ENCODE data around the gene SAMD3.
"Not testable (repeated sequence)": the region's sequence is repeated elsewhere in the genome, so short reads cannot be mapped to it uniquely, and the experiment has no call there.

DNA sequence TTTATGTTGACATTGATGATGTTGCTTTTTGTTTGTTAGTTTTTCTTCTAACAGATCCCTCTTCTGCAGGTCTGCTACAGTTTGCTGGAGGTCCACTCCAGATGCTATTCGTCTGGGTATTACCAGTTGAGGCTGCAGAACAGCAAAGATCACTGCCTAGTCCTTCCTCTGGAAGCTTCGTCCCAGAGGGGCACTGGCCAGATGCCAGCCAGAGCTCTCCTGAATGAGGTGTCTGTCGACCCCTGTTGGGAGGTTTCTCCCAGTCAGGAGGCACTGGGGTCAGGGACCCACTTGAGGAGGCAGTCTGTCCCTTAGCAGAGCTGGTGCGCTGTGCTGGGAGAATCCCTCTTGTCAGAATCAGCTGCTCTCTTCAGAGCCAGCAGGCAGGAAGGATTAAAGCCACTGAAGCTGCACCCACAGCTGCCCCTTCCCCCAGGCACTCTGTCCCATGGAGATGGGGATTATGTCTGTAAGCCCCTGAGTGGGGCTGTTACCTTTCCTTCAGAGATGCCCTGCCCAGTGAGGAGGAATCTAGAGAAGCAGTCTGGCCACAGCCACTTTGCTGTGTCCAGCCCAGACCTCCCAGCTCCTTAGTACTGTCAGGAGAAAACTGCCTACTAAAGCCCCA, 49.3 kb downstream of the SAMD3 start:
- not testable (repeated sequence) for TF ChIP-seq POLR2A (IDR thresholded peaks at IDR 0.05)
- TF ChIP-seq, protein P1, sequence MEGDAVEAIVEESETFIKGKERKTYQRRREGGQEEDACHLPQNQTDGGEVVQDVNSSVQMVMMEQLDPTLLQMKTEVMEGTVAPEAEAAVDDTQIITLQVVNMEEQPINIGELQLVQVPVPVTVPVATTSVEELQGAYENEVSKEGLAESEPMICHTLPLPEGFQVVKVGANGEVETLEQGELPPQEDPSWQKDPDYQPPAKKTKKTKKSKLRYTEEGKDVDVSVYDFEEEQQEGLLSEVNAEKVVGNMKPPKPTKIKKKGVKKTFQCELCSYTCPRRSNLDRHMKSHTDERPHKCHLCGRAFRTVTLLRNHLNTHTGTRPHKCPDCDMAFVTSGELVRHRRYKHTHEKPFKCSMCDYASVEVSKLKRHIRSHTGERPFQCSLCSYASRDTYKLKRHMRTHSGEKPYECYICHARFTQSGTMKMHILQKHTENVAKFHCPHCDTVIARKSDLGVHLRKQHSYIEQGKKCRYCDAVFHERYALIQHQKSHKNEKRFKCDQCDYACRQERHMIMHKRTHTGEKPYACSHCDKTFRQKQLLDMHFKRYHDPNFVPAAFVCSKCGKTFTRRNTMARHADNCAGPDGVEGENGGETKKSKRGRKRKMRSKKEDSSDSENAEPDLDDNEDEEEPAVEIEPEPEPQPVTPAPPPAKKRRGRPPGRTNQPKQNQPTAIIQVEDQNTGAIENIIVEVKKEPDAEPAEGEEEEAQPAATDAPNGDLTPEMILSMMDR (IDR thresholded peaks at IDR 0.05) = not testable (repeated sequence)

All from transverse colon (tissue), 3 donors.